Spinal cord (tissue), 10 donors: ENCODE data around the gene KRTAP9-7. TPM values are rescaled to one million over a fixed set of nuclear protein-coding genes. Genes with fewer than 3 reads are reported as not detected.
A peak's percentile ranks its signal among the peaks of the same experiment; 100 is the strongest.

Experiments used
- DNase-seq, 6 donors: peaks; one replicate each; pipeline versions ENCODE4 v3.0.0 to v3.0.0-alpha.2; 2013 to 2015; ENCODE audit warnings: low spot score in 6 of 6, low read depth in 4 of 6
- H3K27ac ChIP-seq: one replicate; pipeline ENCODE4 v1.5.1; 2013; ENCODE audit warnings: low read depth, low read length, control low read depth
- H3K27me3 ChIP-seq: one replicate; pipeline ENCODE4 v1.6.1; 2013; ENCODE audit warnings: low read length; ENCODE audit not compliant: control insufficient read depth, insufficient read depth
- H3K36me3 ChIP-seq: one replicate; pipeline ENCODE4 v1.6.1; 2013; ENCODE audit warnings: low read length; ENCODE audit not compliant: control insufficient read depth, insufficient read depth
- H3K4me1 ChIP-seq: one replicate; pipeline ENCODE4 v1.6.1; 2013; ENCODE audit warnings: low read length; ENCODE audit not compliant: control insufficient read depth, insufficient read depth
- H3K4me3 ChIP-seq: one replicate; pipeline ENCODE4 v1.5.1; 2013; ENCODE audit warnings: low read depth, low read length, control low read depth
- H3K9me3 ChIP-seq: one replicate; pipeline ENCODE4 v1.6.1; 2013; ENCODE audit warnings: low read length; ENCODE audit not compliant: control insufficient read depth, insufficient read depth
- WGBS: methylation state at CpG from one replicate; pipeline ENCODE4 v1.1.5; 2013; ENCODE audit warnings: missing lambda C conversion rate; ENCODE audit not compliant: insufficient coverage; 5-methylcytosine and 5-hydroxymethylcytosine counted together
- polyA plus RNA-seq, 2 donors: library from polyadenylated mRNA; unstranded; fragments of 120-200 nt; gene quantifications; one replicate each; pipeline ENCODE4 v1.2.1, GENCODE V29; 2013; ENCODE audit not compliant: insufficient read length in 2 of 2
- total RNA-seq, 2 donors: library from RNA; depleted of rRNA in 1 of 2; stranded (reverse); fragments of 120-200 nt in 1 of 2; fragments of >200 nt in 1 of 2; gene quantifications; one replicate each; pipeline versions ENCODE4 v1.2.3 to v1.2.4, GENCODE V29; 2013 to 2014
- donor health status: healthy.

Gene KRTAP9-7
- total and polyA plus RNA-seq, 4 donors: not detected

DNA sequence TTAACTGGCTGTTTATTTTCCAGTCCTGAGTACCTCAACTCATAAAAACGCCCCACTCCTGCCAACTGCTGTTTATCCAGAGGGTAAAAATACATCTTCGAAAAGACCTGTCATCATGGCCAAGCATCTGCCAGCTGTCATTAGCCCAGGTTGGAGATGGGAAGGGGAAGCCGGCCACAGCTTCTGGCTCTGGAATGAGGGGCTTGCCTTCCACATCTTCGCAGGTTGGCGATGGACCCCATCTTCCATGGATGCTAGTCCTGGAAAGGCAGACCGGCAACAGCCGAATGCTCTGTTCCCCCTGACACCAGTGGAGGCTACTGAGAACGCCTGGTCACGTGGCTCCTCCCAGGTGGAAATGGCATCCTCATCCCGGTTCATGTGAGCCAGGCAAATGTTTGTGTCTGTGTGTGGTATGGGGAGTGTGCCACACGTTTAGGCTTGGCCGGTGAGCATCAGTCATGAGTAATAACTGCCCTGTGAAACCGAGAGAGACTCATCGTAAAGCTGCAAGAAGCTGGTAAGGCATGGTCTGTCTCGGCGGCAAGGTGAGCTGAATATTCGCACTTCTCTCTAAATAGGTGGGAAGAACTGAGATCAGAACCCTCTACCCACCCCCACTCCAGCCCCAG, 40.4 kb downstream of the KRTAP9-7 start:
- H3K27ac ChIP-seq: no peak overlapping the region
- WGBS: 79% methylated on average over 11 of the region's 17 CpGs
- H3K4me1 ChIP-seq: peaks cover 6% of the 10 kb centered on the region
- peaks cover 4% of the 10 kb centered on the region for H3K9me3 ChIP-seq
- H3K36me3 ChIP-seq: no peaks in the 10 kb centered on the region
- peak in 1 of 6 donors; percentile 39 for DNase-seq
- no peaks in the 10 kb centered on the region for H3K27me3 ChIP-seq
- H3K4me3 ChIP-seq: no peak overlapping the region

DNA sequence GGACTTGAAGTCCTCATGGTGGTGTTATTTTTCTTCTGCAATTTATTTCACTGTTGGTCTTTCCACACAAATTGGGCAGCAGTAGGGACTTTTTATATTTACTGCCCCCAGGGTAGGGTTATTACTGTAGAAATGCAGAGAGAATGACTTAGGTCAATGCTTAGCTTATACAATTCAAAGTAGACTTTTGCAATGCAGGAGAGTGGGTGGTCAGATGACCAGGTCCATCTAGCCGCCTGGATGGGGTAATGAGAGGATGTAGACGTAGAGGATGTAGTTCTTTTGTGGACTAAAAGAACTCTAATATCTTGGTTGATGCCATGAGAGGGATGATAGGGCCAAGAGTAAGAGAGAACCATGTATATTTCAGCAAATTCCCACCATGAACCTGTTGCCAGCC, 42.7 kb downstream of the KRTAP9-7 start:
- H3K27ac ChIP-seq: no peak overlapping the region
- 38% methylated on average over 2 of the region's 2 CpGs for WGBS
- H3K36me3 ChIP-seq: no peaks in the 10 kb centered on the region
- H3K4me1 ChIP-seq: peaks cover 6% of the 10 kb centered on the region
- no peak overlapping the region for H3K4me3 ChIP-seq
- peaks cover 4% of the 10 kb centered on the region for H3K9me3 ChIP-seq
- no peaks in the 10 kb centered on the region for H3K27me3 ChIP-seq
- DNase-seq: no peak

DNA sequence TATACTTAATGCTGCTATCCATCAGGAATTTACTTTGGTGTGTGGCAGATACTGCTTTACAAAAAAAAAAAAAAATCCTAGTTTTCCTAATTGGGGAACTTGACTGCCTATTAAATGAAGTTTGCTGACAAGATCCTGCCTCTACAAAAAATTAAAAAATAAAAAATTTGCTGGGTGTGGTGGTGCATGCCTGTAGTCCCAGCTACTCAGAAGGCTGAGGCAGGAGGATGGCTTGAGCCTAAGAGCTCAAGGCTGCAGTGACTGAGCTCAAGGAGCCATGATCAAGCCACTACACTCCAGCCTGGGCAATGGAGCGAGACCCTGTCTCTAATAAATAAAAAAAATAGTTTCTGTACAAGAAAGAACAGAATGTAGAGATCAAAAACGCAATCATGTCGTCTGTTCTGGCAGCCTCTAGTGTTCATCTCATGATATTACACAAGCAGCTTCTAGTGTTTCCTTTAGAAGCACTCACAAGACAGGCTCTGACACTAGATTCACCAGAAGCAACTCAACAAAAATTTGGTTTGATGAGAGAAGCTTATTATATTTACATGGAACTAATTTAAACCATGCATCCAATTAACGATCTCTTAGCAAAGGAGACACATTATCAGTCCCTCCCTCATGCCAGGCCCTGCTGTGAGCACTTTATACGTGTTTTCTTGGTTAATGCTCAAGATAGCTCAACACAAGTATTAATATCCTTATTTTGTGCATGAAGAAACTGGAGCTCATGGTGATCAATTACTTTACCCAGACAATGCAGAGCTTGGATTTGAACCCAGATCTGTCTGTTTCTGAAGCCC, 46.8 kb downstream of the KRTAP9-7 start:
- no peaks in the 10 kb centered on the region for H3K27me3 ChIP-seq
- peaks cover 2% of the 10 kb centered on the region for H3K4me1 ChIP-seq
- H3K4me3 ChIP-seq: no peak overlapping the region
- WGBS: no CpG with 5 or more reads among the region's 5 CpGs
- H3K36me3 ChIP-seq: no peaks in the 10 kb centered on the region
- peaks cover 4% of the 10 kb centered on the region for H3K9me3 ChIP-seq
- DNase-seq: peak in 2 of 6 donors; percentile 74 to 85
- no peak overlapping the region for H3K27ac ChIP-seq

DNA sequence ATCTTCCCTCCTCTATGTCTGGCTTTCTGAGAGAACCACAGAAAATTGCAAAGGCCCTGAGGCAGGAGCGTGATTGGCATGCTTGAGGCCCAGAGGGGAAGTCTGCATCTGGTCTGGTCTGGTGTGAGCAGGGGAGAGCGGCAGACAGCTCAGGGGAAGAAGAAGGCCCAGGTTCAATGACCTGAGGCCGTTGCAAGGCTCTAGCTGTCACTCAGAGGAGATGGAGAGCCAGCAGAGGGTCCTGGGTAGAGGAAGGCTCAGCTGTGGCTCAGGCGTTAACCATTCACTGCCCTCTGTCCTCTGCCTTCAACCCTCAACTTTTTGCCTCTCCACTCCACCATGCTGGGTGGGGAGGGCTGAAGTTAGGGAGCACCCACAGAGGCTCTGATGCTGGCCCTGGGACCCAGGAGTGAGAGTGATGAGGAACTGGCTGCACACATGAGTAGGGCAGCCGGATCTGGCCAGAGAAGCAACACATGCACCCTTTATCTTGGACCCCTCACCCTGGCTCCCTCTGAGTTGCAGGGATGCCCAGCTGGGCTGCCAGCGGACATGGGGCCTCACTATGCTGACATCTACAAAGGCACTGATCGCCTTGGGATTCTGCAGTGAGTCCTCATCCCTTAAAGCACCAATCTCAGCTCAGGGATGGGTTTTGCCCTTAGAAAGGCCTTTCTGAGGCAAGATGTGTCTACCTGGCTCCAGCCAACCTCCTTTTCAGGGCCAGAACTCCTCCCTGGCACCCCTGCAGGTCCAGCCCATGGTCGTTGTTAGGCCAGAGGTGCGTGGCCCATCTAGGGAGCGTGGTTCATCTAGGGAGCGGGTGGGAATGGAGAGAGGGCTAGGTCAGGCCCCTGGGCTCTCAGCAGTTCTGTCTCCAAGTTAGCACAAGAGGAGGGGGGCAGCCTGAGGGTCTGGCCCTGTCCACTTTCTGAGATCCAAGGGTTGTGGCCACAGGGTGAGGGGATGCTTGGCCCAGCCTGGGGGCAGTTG, 47.7 kb downstream of the KRTAP9-7 start:
- H3K27ac ChIP-seq: no peak overlapping the region
- no peaks in the 10 kb centered on the region for H3K36me3 ChIP-seq
- 83% methylated on average over 10 of the region's 11 CpGs for WGBS
- H3K9me3 ChIP-seq: peaks cover 4% of the 10 kb centered on the region
- H3K4me3 ChIP-seq: no peak overlapping the region
- peaks cover 11% of the 10 kb centered on the region for H3K4me1 ChIP-seq
- no peak for DNase-seq
- H3K27me3 ChIP-seq: no peaks in the 10 kb centered on the region

DNA sequence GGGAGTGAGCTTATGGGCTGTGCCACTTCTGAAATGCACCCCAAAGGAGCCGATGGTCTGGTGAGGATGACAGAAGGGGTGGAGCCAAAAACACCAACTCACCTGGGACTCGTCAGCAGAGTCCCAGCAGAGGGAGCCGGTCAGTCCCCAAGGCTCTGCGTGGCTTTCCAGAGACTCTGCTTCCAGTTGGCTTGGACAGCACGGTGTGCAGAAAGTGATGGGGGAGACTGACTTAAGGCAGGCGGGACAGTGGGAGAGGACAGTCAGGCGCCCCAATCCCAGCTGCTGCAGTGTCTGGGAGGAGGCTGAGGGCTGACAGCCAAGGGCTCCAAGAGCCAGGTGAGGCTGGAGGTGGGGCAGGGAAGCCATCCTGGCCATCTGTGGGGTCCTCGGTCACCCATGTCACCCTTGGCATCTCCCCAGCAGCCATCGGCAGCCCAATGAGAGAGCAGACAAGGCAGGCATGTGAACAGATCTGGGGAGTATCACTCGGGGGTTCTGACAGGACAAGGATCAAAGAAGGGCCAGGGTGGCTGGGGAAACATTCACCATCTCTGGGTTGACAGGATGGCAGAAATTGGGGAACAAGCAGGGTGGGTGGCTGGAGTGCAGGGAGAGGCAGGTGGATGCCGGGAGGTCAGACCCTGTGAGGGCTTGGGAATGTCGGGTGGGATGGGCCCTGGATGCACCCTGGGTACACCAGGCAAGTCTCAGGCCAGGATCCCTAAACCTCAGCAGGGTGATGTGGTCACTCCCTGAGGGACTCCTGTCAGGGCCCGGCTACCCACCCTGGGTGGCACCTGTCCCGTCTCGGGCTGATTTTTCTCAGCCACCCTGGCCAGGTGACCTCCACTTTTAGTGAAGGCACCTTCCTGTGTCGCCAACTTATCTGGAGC, 48.9 kb downstream of the KRTAP9-7 start:
- WGBS: 75% methylated on average over 16 of the region's 16 CpGs
- Histone ChIP-seq H3K4me1 (peaks cover 11% of the 10 kb centered on the region), H3K9me3 (peaks cover 4% of the 10 kb centered on the region), H3K27ac (no peak overlapping the region), H3K36me3 (no peaks in the 10 kb centered on the region), H3K4me3 (no peak overlapping the region), H3K27me3 (no peaks in the 10 kb centered on the region)
- DNase-seq: no peak

DNA sequence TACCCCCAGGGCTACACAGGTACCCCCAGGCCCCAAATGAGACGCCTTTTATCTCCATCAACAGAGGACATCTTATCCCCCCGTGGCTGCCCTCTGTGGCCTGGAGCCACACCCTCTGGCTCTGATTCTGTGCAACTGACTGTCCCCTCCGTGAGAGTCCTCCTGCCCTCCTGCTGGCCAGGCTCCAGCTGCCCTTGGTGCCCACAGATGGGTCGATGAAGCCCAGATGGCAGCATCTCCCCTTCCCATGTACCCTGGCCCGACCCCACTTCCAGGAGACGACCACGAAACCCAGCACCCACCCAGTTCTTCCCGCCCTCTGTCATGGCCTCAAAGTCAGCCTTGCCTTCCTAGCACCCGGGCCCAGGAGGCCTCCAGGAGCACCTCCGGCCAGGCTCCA, 49.6 kb downstream of the KRTAP9-7 start:
- Histone ChIP-seq H3K4me1 (peaks cover 11% of the 10 kb centered on the region), H3K4me3 (no peak overlapping the region), H3K9me3 (no peaks in the 10 kb centered on the region), H3K27me3 (no peaks in the 10 kb centered on the region), H3K27ac (no peak overlapping the region), H3K36me3 (no peaks in the 10 kb centered on the region)
- 79% methylated on average over 7 of the region's 10 CpGs for WGBS
- DNase-seq: no peak

DNA sequence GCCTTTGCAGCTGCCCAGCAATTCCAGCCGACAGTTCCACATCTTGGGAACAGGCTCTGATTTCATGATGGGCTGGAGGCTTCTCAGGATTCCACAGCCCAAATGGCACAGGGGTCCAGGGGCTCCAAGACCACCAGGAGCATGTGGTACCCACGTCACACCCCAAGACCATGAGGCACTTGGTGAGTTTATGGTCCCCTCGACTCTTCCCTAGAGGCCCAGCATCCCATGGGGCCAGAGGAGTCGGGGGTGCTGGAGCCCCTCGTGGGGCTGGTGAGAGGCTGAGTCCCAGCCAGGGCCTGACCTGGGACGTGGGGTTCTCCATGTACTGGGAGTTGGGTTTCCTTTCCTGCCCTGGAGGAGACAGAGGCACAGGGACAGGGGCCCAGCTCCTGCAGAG, 50.1 kb downstream of the KRTAP9-7 start:
- 75% methylated on average over 6 of the region's 6 CpGs for WGBS

More for the DNA sequence above, 50.1 kb downstream of the KRTAP9-7 start:
- no peaks in the 10 kb centered on the region for H3K9me3 ChIP-seq
- no peak overlapping the region for H3K27ac ChIP-seq
- no peaks in the 10 kb centered on the region for H3K27me3 ChIP-seq
- no peak for DNase-seq
- H3K4me3 ChIP-seq: no peak overlapping the region
- no peaks in the 10 kb centered on the region for H3K36me3 ChIP-seq
- H3K4me1 ChIP-seq: peaks cover 11% of the 10 kb centered on the region
